ENCODE measurements around the gene GUF1.
"Not testable (repeated sequence)": the region's sequence is repeated elsewhere in the genome, so short reads cannot be mapped to it uniquely, and the experiment has no call there.

Gene GUF1

DNA sequence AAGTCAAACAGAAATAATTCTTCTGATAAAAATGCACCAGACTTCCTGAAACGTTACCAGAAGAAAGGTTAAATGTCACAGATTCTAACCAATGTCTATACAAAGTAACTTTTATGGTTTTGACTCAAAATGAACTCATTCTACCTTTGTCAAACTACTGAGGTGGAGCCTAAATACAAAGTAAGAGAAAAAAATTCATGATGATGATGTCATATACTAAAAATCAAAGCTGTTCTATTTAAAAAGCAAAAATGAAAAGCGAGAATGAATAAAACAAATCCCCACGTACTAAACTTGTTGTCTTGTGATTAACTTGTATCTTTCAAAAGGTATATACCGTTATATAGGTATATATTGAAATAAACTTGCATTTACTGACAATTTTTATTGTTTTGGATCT lies 26.5 kb downstream of the GUF1 start:
- DNase-seq: no peak

- DNase-seq: no peak
These were observed 34.9 kb downstream of the GUF1 start for GRCh38 chr4:44713125-44713524.

DNA sequence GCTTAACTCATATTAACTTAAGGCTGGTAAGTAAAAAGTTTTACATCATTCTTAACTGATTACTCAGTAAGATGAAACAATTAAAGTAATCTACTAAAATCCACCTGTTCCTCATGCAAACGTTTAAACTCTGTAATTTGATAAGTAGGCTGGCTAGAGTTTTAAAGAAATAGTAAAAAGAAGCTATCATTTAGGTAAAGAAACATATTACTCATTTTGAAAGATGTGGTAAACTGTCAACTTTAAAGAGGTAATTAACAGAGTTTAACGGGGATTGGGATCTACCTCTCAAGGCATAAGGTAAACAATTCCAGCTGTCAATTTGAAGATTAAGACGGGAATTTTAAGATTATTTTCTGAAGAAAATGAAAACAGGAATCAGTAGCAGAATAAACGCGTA lies 38.4 kb downstream of the GUF1 start:
- no peak for DNase-seq

- no peak for DNase-seq
These were observed 42.2 kb downstream of the GUF1 start for GRCh38 chr4:44720371-44720770.

GRCh38 chr4:44722001-44722400 lies 43.8 kb downstream of the GUF1 start:
- DNase-seq: no peak

DNA sequence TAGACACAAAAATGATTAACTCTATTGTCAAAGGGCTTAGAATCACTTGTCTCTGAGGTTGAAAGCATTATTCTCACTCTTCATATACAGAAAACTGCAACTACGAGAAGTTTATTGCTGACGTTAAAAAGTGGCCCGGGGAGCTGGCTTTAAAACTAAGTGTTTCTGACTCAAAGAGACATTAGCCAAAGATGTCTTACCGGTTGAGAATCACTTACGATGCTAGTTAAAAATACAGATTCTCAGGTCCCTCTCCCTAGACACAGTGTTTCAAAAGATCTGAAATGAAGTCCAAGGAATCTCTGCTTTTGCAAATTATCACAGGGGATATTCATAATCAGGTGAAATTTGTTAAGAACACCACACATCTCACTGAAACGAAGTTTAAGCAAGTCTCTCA lies 46.9 kb downstream of the GUF1 start:
- DNase-seq: no peak

- DNase-seq: peak; percentile 35
These were observed 47.5 kb downstream of the GUF1 start for GRCh38 chr4:44725726-44726037.

DNA sequence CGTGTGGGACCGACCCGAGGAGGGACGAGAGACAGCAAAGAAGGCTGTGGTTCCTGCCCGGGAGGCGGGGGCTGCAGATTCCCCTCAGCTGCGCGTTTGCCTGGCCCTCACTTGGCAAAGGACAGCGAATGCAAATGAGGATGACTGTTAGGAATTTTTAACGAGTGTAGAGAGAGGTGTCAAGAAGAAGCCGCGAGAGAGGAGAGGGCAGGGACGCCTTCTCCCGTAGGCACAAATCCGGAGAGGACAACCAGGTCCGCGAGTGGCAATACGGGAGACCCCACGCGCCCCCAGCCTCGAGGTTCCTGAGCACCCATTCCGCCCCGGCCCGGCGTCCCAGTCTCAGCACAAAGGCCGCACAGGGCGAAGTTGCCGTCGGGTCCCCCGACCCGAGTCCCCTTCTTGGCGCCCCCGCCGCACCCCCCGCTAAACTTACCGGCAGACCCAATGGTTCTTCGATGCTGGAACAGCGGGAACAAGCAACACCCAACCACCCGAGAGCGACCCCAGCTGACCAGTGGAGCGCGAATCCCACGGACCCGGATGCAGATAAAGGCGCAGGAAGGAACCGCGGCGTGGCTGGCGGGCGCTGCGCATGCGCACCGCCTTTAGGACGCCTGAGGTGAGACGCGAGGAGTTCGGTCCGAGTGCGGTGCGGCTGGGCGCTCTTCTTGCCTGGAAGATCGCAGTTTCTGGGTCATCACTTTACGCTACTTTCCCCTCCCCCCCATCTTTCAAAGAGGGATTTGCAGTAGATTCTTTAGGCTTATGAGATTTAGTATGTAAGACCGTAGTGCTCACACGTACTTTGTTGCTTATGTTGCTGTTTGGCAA lies 48.0 kb downstream of the GUF1 start, which contains the start of gene GNPDA2:
Gene GNPDA2, minus strand, starts transcription at position 519 of the 834 bp plus-strand sequence. CDS start 4,349 bp downstream, outside the sequence.
- DNase-seq: peak; percentile 88

DNA sequence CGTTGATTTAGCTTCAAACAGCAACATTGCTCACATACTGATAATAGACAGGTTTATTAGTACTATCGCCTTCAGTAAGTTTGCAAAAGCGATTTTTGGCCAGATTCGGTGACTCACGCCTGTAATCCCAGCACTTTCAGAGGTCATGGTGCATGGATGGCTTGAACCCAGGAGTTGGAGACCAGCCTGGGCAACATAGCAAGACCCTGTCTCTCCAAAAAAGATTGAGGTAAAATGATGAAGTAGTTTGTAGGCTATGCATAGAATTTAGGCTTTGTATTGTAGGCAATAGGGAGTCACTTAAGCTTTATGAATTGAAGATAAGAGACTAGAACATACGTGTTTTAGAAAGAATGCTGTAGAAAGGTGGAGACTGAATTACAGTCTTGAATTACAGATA lies 49.3 kb downstream of the GUF1 start:
- DNase-seq: no peak

GRCh38 chr4:44728694-44729093 lies 50.5 kb downstream of the GUF1 start:
- not testable (repeated sequence) for DNase-seq

DNA sequence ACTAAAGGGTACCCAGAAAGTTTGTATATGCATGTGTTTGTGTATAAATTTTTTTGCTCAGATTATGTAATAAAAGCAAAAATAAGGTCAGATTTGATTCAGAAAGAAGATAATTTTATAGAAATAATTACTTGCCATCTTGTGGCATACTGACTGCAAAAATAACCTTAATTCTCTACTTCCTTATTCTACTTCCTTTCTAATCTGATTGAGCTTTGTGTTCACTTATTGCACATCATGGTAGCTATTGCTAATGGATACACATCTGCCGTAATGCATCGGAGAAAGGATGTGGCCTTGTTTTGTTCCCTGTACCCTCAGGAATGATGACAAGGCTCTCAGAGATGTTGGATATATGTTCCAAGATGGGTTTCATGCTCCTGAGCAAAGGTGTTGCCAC lies 58.7 kb downstream of the GUF1 start:
- DNase-seq: no peak

- DNase-seq: peak; percentile 10
These were observed 60.4 kb downstream of the GUF1 start for GRCh38 chr4:44738615-44739014.

DNA sequence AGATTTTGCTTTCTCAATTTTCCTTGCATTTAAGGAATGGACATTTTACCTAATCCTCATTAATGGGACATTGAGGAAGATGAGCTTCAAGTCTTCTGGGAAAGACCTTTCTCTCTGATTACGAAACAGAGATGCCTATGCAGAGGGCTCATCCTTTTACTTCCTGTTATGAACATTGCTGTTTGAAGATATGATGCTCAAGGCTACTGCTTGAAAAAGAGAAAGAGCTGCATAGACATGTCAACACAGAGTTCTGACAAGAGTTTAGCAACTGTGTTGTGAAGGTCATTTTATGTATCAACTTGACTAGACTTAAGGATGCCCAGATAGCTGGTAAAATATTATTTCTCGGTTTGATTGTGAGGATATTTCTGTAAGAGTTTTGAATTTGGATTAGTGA lies 62.0 kb downstream of the GUF1 start:
- DNase-seq: no peak

Measured in activated CD4-positive, alpha-beta T cell treated with anti-CD3 and anti-CD28 coated beads, Interleukin-2, Interleukin-6, amounts not matched to agents 100 ng/mL and 50 ng/mL, durations not matched to agents 16 hours and 8 hours (primary cell).